Parathyroid adenoma (tissue), 2 donors: ENCODE data around the gene MORC1.

Experiments used
- H2AFZ ChIP-seq: fragments of 300-600 bp; sonication (generic); one replicate; pipeline ENCODE4 v1.7.0; 2017; ENCODE audit warnings: antibody characterized with exemption, mild to moderate bottlenecking
- H3K27ac ChIP-seq: fragments of 300-600 bp; sonication (generic); one replicate; pipeline ENCODE4 v1.7.0; 2017
- H3K27me3 ChIP-seq: fragments of 300-600 bp; sonication (generic); one replicate; pipeline ENCODE4 v1.7.0; 2017; ENCODE audit warnings: low read length; ENCODE audit not compliant: control insufficient read depth, insufficient read depth
- H3K36me3 ChIP-seq: fragments of 300-600 bp; sonication (generic); one replicate; pipeline ENCODE4 v1.7.0; 2017; ENCODE audit warnings: low read length; ENCODE audit not compliant: control insufficient read depth, insufficient read depth
- H3K4me1 ChIP-seq: fragments of 300-600 bp; sonication (generic); one replicate; pipeline ENCODE4 v1.7.0; 2017; ENCODE audit warnings: control low read depth
- H3K4me2 ChIP-seq: fragments of 300-600 bp; sonication (generic); one replicate; pipeline ENCODE4 v1.7.0; 2017; ENCODE audit warnings: low read length
- H3K4me3 ChIP-seq: fragments of 300-600 bp; sonication (generic); one replicate; pipeline ENCODE4 v1.7.0; 2017; ENCODE audit warnings: low read depth, low read length
- H3K79me2 ChIP-seq: fragments of 300-600 bp; sonication (generic); one replicate; pipeline ENCODE4 v1.7.0; 2017; ENCODE audit warnings: control low read depth
- H3K9ac ChIP-seq: fragments of 300-600 bp; sonication (generic); one replicate; pipeline ENCODE4 v1.7.0; 2017; ENCODE audit warnings: mild to moderate bottlenecking
- H3K9me3 ChIP-seq: fragments of 300-600 bp; sonication (generic); one replicate; pipeline ENCODE4 v1.7.0; 2017; ENCODE audit warnings: low read length; ENCODE audit not compliant: control insufficient read depth
- TF ChIP-seq, protein P1 (sequence below): fragments of 300-600 bp; sonication (generic); IDR thresholded peaks from one replicate; pipeline ENCODE4 v1.7.0; 2017; ENCODE audit warnings: antibody characterized with exemption, mild to moderate bottlenecking
- donor health status: primary hyperparathyroidism.

The MORC1 gene

GRCh38 chr3:108931035-108931434 is 186.9 kb downstream of the MORC1 start:
- Histone ChIP-seq H3K9me3 (no peaks in the 10 kb centered on the region), H3K4me2 (no peak overlapping the region), H3K36me3 (no peaks in the 10 kb centered on the region), H3K4me3 (no peak overlapping the region), H2AFZ (no peak overlapping the region), H3K4me1 (no peaks in the 10 kb centered on the region), H3K9ac (no peak overlapping the region), H3K27ac (no peak overlapping the region), H3K27me3 (no peaks in the 10 kb centered on the region), H3K79me2 (no peaks in the 10 kb centered on the region)
- TF ChIP-seq, protein P1, sequence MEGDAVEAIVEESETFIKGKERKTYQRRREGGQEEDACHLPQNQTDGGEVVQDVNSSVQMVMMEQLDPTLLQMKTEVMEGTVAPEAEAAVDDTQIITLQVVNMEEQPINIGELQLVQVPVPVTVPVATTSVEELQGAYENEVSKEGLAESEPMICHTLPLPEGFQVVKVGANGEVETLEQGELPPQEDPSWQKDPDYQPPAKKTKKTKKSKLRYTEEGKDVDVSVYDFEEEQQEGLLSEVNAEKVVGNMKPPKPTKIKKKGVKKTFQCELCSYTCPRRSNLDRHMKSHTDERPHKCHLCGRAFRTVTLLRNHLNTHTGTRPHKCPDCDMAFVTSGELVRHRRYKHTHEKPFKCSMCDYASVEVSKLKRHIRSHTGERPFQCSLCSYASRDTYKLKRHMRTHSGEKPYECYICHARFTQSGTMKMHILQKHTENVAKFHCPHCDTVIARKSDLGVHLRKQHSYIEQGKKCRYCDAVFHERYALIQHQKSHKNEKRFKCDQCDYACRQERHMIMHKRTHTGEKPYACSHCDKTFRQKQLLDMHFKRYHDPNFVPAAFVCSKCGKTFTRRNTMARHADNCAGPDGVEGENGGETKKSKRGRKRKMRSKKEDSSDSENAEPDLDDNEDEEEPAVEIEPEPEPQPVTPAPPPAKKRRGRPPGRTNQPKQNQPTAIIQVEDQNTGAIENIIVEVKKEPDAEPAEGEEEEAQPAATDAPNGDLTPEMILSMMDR, result no peak

DNA sequence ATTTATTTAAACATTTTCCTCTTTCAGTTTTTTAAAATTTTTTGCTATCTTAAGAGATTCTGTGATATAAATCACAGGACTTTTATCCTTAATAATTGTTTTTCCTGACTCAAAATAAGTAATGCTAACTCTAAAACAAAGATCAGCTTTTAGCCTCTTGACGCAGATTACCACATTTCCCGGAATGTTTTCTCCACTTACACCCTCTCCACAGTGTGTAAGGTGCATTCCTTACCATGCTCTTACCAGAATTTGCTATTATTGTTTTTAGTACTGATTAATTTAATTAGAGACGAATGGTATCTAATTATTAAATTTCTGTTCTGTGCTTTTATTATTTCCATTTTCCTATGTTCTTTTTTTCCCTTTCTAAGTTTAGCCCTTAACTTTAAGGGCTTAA is 199.1 kb downstream of the MORC1 start:
- Histone ChIP-seq H3K36me3 (no peaks in the 10 kb centered on the region), H3K27me3 (no peaks in the 10 kb centered on the region), H3K4me2 (no peak overlapping the region), H3K9me3 (no peaks in the 10 kb centered on the region), H3K4me3 (no peak overlapping the region), H3K79me2 (no peaks in the 10 kb centered on the region), H3K27ac (no peak overlapping the region), H3K9ac (no peak overlapping the region), H2AFZ (no peak overlapping the region), H3K4me1 (no peaks in the 10 kb centered on the region)
- TF ChIP-seq, protein P1, result no peak

DNA sequence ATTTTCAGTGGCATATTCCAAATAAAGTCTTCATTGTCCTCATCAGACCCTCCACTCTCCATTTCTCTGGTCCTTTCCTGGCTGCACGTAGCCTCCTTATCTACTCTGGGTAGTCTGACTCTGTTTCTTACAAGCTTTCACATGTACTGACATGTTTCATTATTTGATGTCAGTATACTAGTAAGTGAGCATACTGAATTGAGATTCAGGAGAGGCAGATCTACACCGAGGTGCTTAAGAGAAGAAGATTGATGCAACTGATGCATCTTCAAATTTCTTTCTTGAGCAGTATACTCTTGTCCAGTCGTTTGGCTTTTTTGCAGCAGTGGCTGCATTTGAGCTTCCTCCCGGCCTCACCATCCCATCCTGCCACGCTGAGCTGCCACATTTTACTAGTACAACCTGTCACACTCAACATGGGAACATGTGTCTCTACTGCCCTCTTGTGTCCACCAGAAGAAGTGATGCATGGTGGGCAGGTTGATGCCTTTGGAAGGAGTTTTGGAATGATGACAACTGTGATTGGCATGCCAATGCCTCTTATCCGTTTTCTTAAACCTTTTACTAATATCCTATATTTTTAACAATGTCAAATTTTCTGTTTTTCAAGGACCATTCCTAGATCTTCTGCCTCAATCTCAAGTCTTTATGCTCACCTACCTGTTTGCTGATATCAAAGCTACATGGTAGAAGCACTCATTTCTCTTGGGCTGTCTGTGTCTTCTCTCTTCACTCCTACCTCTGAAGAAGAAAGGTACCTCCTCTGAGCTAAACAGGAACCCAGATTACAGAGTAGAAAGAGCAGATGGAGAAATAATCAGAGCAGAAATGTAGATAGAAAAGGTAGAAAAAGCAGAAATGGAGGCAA is 202.9 kb downstream of the MORC1 start:
- no peak overlapping the region for H3K27ac ChIP-seq

GRCh38 chr3:108909799-108910198 is 208.1 kb downstream of the MORC1 start:
- H2AFZ ChIP-seq, result no peak overlapping the region
- no peaks in the 10 kb centered on the region for H3K4me1 ChIP-seq
- H3K9ac ChIP-seq, result no peak overlapping the region
- H3K27me3 ChIP-seq, result peaks cover 2% of the 10 kb centered on the region
- no peak overlapping the region for H3K27ac ChIP-seq
- TF ChIP-seq, protein P1, result no peak
- no peak overlapping the region for H3K4me3 ChIP-seq
- no peak overlapping the region for H3K4me2 ChIP-seq
- H3K36me3 ChIP-seq, result no peaks in the 10 kb centered on the region
- H3K9me3 ChIP-seq, result no peaks in the 10 kb centered on the region
- no peaks in the 10 kb centered on the region for H3K79me2 ChIP-seq

More for the DNA sequence above, 202.9 kb downstream of the MORC1 start:
- Histone ChIP-seq H3K9me3 (no peaks in the 10 kb centered on the region), H3K9ac (no peak overlapping the region), H3K4me1 (no peaks in the 10 kb centered on the region), H3K36me3 (no peaks in the 10 kb centered on the region), H2AFZ (no peak overlapping the region), H3K4me3 (no peak overlapping the region), H3K27me3 (no peaks in the 10 kb centered on the region), H3K79me2 (no peaks in the 10 kb centered on the region), H3K4me2 (no peak overlapping the region)
- TF ChIP-seq, protein P1, result peak; percentile 69
